Endothelial cell (in vitro differentiated cells): ENCODE measurements around the gene OGFR. TPM values are rescaled to one million over a fixed set of nuclear protein-coding genes. Genes with fewer than 3 reads are reported as not detected.

Experiments
- DNase-seq: peaks from one replicate; pipeline ENCODE4 v3.0.0; 2021; ENCODE audit warnings: low spot score
- H3K27ac Mint-ChIP-seq: one replicate; pipeline ENCODE4 v1.8.0; 2021; ENCODE audit warnings: mixed read lengths, inconsistent platforms; ENCODE audit not compliant: unreplicated experiment
- H3K27me3 Mint-ChIP-seq: one replicate; pipeline ENCODE4 v1.8.0; 2021; ENCODE audit warnings: mild to moderate bottlenecking, moderate library complexity, mixed read lengths, inconsistent platforms; ENCODE audit not compliant: unreplicated experiment
- H3K36me3 Mint-ChIP-seq: one replicate; pipeline ENCODE4 v1.8.0; 2021; ENCODE audit warnings: mild to moderate bottlenecking, low read depth, mixed read lengths, inconsistent platforms; ENCODE audit not compliant: unreplicated experiment
- H3K4me1 Mint-ChIP-seq: one replicate; pipeline ENCODE4 v1.8.0; 2021; ENCODE audit warnings: mild to moderate bottlenecking, mixed read lengths, inconsistent platforms; ENCODE audit not compliant: unreplicated experiment
- H3K4me3 Mint-ChIP-seq: one replicate; pipeline ENCODE4 v1.8.0; 2021; ENCODE audit warnings: mild to moderate bottlenecking, mixed read lengths, inconsistent platforms; ENCODE audit not compliant: unreplicated experiment
- H3K9me3 Mint-ChIP-seq: one replicate; pipeline ENCODE4 v1.8.0; 2021; ENCODE audit warnings: mixed read lengths, inconsistent platforms; ENCODE audit not compliant: unreplicated experiment
- CTCF ChIP-seq: fragments of 200-600 bp; sonication (generic); IDR thresholded peaks from one replicate; pipeline ENCODE4 v1.5.0; 2021; ENCODE audit warnings: antibody characterized with exemption; ENCODE audit not compliant: unreplicated experiment
- total RNA-seq: library from RNA; stranded (reverse); fragmentation: NEBNext Ultra II Directional; extraction: Animal tissue kit (Norgen Biotek cat#: 25700); gene quantifications from one replicate; pipeline ENCODE4 v1.2.1, GENCODE V29; 2021; ENCODE audit not compliant: unreplicated experiment

OGFR gene
- total RNA-seq, 1 donor from 2014 or later = 27.6 TPM

- Mint-ChIP-seq H3K4me1 (no peaks in the 10 kb centered on the region), H3K9me3 (no peaks in the 10 kb centered on the region), H3K36me3 (peaks cover 2% of the 10 kb centered on the region), H3K4me3 (no peak overlapping the region), H3K27me3 (peaks cover 9% of the 10 kb centered on the region), H3K27ac (no peak overlapping the region)
- TF ChIP-seq CTCF = no peak
- no peak for DNase-seq
These were observed 32.4 kb downstream of the OGFR start for GRCh38 chr20:62836967-62837490.

GRCh38 chr20:62837790-62838127, 33.1 kb downstream of the OGFR start:
- no peak overlapping the region for H3K4me3 Mint-ChIP-seq
- no peak overlapping the region for H3K27ac Mint-ChIP-seq
- no peak for DNase-seq
- H3K27me3 Mint-ChIP-seq = peaks cover 9% of the 10 kb centered on the region
- H3K36me3 Mint-ChIP-seq = peaks cover 3% of the 10 kb centered on the region
- no peaks in the 10 kb centered on the region for H3K9me3 Mint-ChIP-seq
- H3K4me1 Mint-ChIP-seq = no peaks in the 10 kb centered on the region
- TF ChIP-seq CTCF = no peak

DNA sequence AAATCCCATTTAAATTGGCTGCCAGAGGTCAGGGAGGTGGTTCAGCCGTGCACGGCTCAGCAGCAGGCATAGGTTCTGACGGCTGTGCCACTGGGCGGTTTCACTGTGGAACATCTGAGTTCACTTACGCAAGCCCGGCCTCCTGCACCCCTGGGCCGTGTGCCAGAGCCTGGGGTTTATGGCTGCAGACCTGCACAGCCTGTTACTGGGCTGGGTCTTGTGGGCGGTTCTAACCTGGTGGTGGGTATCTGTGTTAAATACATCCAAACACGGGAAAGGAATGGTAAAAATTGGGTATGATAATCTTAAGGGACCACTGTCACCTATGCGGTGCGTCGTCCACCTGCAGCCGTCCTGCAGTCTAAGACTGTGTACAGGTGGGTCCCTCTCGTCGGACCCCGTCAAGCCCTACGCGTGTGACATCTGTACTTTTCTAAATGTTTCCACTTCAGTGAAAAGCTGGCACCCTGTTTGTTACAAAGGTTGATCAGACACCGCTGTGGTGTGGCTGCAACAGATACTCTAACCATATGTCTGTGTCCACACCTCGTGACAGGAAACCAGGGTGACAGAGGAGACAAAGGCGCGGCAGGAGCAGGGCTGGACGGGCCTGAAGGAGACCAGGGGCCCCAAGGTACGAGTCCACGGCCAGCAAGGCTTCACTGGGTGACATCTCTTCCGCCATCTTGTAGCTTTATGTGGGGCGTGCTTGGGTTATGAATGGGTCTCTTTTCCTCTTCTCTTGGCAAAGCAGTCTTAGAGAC, 33.7 kb downstream of the OGFR start:
- no peak overlapping the region for H3K4me3 Mint-ChIP-seq
- no peaks in the 10 kb centered on the region for H3K9me3 Mint-ChIP-seq
- no peak for DNase-seq
- no peaks in the 10 kb centered on the region for H3K4me1 Mint-ChIP-seq
- no peak overlapping the region for H3K27ac Mint-ChIP-seq
- no peak for TF ChIP-seq CTCF
- H3K36me3 Mint-ChIP-seq = peaks cover 3% of the 10 kb centered on the region
- peaks cover 6% of the 10 kb centered on the region for H3K27me3 Mint-ChIP-seq

- Mint-ChIP-seq H3K27ac (no peak overlapping the region), H3K36me3 (peaks cover 3% of the 10 kb centered on the region), H3K9me3 (no peaks in the 10 kb centered on the region), H3K4me3 (no peak overlapping the region), H3K27me3 (peaks cover 6% of the 10 kb centered on the region), H3K4me1 (no peaks in the 10 kb centered on the region)
- no peak for DNase-seq
- TF ChIP-seq CTCF = no peak
These were observed 34.6 kb downstream of the OGFR start for GRCh38 chr20:62839261-62839660.

- no peak overlapping the region for H3K4me3 Mint-ChIP-seq
- H3K27ac Mint-ChIP-seq = no peak overlapping the region
- H3K27me3 Mint-ChIP-seq = peaks cover 4% of the 10 kb centered on the region
- H3K4me1 Mint-ChIP-seq = no peaks in the 10 kb centered on the region
- H3K36me3 Mint-ChIP-seq = peaks cover 3% of the 10 kb centered on the region
- no peaks in the 10 kb centered on the region for H3K9me3 Mint-ChIP-seq
- DNase-seq = no peak
- TF ChIP-seq CTCF = no peak
These were observed 35.2 kb downstream of the OGFR start for GRCh38 chr20:62839816-62840215.
